ENCODE results near the gene PDE4D.

The PDE4D gene

DNA sequence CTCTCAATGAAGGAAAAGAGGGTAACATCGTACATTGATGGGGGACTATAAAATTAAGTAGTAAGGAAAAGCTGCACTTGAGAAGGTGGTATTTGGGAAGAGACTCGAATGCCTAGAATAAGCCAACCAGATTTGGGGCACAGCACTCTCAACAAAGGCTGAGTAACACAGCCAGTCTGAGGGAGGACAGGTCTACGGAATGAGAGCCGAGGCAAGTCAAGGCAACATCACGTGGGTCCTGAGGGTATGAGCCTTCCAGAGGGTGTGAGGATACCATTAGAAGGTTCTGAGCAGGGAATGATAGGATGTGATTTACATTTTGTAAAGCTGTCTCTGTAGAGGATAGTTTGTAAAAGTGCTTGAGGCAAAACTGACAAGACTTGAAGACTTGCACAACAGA lies 876.6 kb downstream of the PDE4D start:
- Histone ChIP-seq H3K27me3 (ENCODE audit: insufficient read depth, low read depth, severe bottlenecking) (no peaks in the 10 kb centered on the region), H3K4me3 (ENCODE audit: low read depth, low read length) (no peak overlapping the region), H3K27ac (no peak overlapping the region), H3K36me3 (no peaks in the 10 kb centered on the region), H3K9me3 (ENCODE audit: severe bottlenecking) (peaks cover 6% of the 10 kb centered on the region)
- DNase-seq, result no peak
- TF ChIP-seq CTCF (IDR thresholded peaks at IDR 0.05; ENCODE audit: low read depth, low read length), result no peak

DNA sequence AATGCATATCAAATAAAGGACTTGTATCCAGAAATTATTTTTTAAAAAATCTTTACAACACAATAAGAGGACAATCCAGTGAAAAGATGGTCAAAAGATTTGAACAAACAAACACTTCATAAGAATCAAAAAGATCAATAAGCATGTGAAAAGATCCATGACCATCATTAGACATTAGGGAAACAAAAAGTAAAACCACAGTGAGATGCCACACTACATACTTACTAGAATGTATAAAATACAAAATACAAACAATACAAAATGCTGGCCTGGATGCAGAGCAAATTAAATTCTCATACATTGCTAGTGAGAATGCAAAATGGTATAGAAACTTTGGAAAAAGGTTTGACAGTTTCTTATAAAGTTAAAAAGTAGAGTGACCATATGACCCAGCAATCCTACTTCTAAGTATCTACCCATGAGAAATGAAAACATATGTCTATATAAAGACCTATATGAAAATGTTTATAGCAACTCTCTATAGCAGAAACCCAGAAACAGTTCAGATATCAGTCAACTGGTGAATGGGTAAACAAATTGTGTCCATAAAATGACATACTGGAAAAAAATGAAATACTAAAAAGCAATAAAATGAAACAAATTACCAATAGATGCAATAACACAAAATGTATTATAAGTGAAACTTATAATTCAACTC lies 884.6 kb downstream of the PDE4D start:
- DNase-seq, result no peak
- H3K27me3 ChIP-seq (ENCODE audit: insufficient read depth, low read depth, severe bottlenecking), result no peaks in the 10 kb centered on the region
- no peaks in the 10 kb centered on the region for H3K36me3 ChIP-seq
- no peak overlapping the region for H3K27ac ChIP-seq
- TF ChIP-seq CTCF (IDR thresholded peaks at IDR 0.05; ENCODE audit: low read depth, low read length), result no peak
- no peaks in the 10 kb centered on the region for H3K9me3 ChIP-seq (ENCODE audit: severe bottlenecking)
- H3K4me3 ChIP-seq (ENCODE audit: low read depth, low read length), result no peak overlapping the region

- no peaks in the 10 kb centered on the region for H3K9me3 ChIP-seq (ENCODE audit: severe bottlenecking)
- TF ChIP-seq CTCF (IDR thresholded peaks at IDR 0.05; ENCODE audit: low read depth, low read length), result 0 out of 2 replicates have a peak, but pooled peaks have one; percentile 2
- no peaks in the 10 kb centered on the region for H3K36me3 ChIP-seq
- DNase-seq, result no peak
- no peak overlapping the region for H3K4me3 ChIP-seq (ENCODE audit: low read depth, low read length)
- no peaks in the 10 kb centered on the region for H3K27me3 ChIP-seq (ENCODE audit: insufficient read depth, low read depth, severe bottlenecking)
- no peak overlapping the region for H3K27ac ChIP-seq
Observed at GRCh38 chr5:59007460-59008063, 886.0 kb downstream of the PDE4D start.

DNA sequence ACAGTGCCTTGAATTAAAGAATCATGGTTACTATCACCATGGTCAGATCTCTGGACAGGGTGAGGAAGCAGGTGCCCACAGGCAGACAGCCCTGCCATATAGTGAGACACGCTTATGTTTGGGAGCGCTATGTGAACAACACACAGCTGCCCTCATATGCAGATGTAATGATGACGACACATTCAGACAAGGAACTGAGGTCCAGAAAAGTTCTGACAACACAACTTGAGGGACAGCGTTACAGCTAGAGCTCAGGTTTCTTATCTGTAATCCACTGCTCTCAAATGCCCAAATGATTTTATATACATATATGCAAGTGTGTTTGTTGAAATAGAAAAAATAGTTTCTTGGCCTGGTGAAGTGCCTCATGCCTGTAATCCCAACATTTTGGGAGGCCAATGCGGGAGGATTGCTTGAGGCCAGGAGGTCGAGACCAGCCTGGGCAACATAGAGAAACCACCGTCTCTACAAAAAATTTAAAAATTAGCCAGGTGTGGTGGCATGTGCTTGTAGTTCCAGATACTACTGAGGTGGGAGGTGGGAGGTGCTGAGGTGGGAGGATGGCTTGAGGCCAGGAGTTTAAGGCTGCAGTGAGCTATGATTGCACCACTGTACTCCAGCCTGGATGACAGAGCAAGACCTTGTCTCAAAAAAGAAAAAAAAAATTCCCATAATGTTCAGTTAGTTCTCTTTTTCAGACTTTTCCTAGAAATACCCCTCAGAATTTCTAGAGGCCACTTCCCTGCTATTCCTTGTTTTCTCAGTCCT lies 887.4 kb downstream of the PDE4D start:
- Histone ChIP-seq H3K9me3 (ENCODE audit: severe bottlenecking) (no peaks in the 10 kb centered on the region), H3K36me3 (no peaks in the 10 kb centered on the region), H3K27me3 (ENCODE audit: insufficient read depth, low read depth, severe bottlenecking) (no peaks in the 10 kb centered on the region), H3K4me3 (ENCODE audit: low read depth, low read length) (no peak overlapping the region), H3K27ac (no peak overlapping the region)
- DNase-seq, result no peak
- TF ChIP-seq CTCF (IDR thresholded peaks at IDR 0.05; ENCODE audit: low read depth, low read length), result no peak

DNA sequence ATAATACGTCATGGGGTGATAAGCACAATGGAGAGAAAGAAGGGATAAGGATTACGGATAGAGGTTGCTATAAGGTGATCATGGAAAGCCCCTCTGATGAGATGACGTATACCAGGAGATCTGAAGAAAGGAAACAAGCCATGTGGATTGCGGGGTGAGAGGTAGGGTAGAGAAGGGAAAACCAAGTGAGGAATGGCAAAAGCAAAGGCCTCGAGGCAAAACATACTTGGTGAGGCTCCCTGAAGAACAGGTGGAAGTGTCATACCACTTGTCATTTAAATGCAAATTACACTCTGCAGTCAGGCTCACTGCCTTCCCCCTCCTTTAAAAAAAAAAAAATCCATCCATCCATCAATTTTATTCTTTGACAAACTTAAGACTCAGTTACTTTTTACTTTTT lies 889.9 kb downstream of the PDE4D start:
- peak overlapping the region; percentile 34; the same call in 1 of the 2 replicates for H3K27ac ChIP-seq
- no peaks in the 10 kb centered on the region for H3K27me3 ChIP-seq (ENCODE audit: insufficient read depth, low read depth, severe bottlenecking)
- H3K4me3 ChIP-seq (ENCODE audit: low read depth, low read length), result no peak overlapping the region
- peak; percentile 31 for DNase-seq
- H3K36me3 ChIP-seq, result no peaks in the 10 kb centered on the region
- TF ChIP-seq CTCF (IDR thresholded peaks at IDR 0.05; ENCODE audit: low read depth, low read length), result no peak
- H3K9me3 ChIP-seq (ENCODE audit: severe bottlenecking), result no peaks in the 10 kb centered on the region
